DMS 273 (cell line): Measurements from ENCODE around the gene FGFR3.

ENCODE experiments used
- DNase-seq: peaks from one replicate; lab custom pipeline; 2025; ENCODE audit not compliant: unreplicated experiment; lab: John Stamatoyannopoulos, UW

Gene FGFR3

GRCh38 chr4:1769692-1770091, 23.4 kb upstream of the FGFR3 start:
- DNase-seq: no peak

- peak; percentile 50 for DNase-seq
Observed at GRCh38 chr4:1770245-1770644, 22.8 kb upstream of the FGFR3 start.

GRCh38 chr4:1770791-1771231, 22.3 kb upstream of the FGFR3 start:
- no peak for DNase-seq

GRCh38 chr4:1771555-1772305, 21.4 kb upstream of the FGFR3 start:
- no peak for DNase-seq

GRCh38 chr4:1772853-1773538, 20.1 kb upstream of the FGFR3 start:
- peak; percentile 93 for DNase-seq

GRCh38 chr4:1773754-1774153, 19.3 kb upstream of the FGFR3 start:
- DNase-seq: no peak

- no peak for DNase-seq
Observed at GRCh38 chr4:1775731-1776500, 17.2 kb upstream of the FGFR3 start.

GRCh38 chr4:1776521-1777161, 16.5 kb upstream of the FGFR3 start:
- DNase-seq: no peak

GRCh38 chr4:1777822-1778641, 15.1 kb upstream of the FGFR3 start:
- DNase-seq: peak; percentile 29

- no peak for DNase-seq
Observed at GRCh38 chr4:1778642-1779392, 14.3 kb upstream of the FGFR3 start.

GRCh38 chr4:1779588-1780382, 13.3 kb upstream of the FGFR3 start:
- no peak for DNase-seq

GRCh38 chr4:1780435-1780834, 12.7 kb upstream of the FGFR3 start:
- DNase-seq: no peak

- peak; percentile 55 for DNase-seq
Observed at GRCh38 chr4:1783015-1783414, 10.1 kb upstream of the FGFR3 start.

GRCh38 chr4:1783970-1784369, 9.1 kb upstream of the FGFR3 start:
- DNase-seq: no peak

- no peak for DNase-seq
Observed at GRCh38 chr4:1784395-1784788, 8.7 kb upstream of the FGFR3 start.

- peak; percentile 26 for DNase-seq
Observed at GRCh38 chr4:1784789-1785591, 8.1 kb upstream of the FGFR3 start.

- no peak for DNase-seq
Observed at GRCh38 chr4:1785592-1785991, 7.5 kb upstream of the FGFR3 start.
